Measurements from ENCODE around the gene BRS3. TPM values are rescaled to one million over a fixed set of nuclear protein-coding genes. Genes with fewer than 3 reads are reported as not detected.

BRS3 gene
- polyA plus RNA-seq, 1 donor (not counting 4 experiments of a cell fraction or from before 2014, with no cell fraction given), result not detected

- TF ChIP-seq CTCF (optimal IDR thresholded peaks at IDR 0.05 in 1 of 3, IDR thresholded peaks at IDR 0.05 in 1 of 3, conservative IDR thresholded peaks at IDR 0.05 in 1 of 3; ENCODE audit: extremely low read depth in 1 of 3, insufficient read depth in 2 of 3, low read length in 3 of 3) (no peak), EZH2 (IDR thresholded peaks at IDR 0.05; ENCODE audit: low read length) (no peak)
- Histone ChIP-seq H3K9ac (ENCODE audit: control insufficient read depth, extremely low read depth, insufficient read depth, low read length) (no peak overlapping the region), H3K9me3 (ENCODE audit: control insufficient read depth, low read depth, low read length) (no peaks in the 10 kb centered on the region), H3K27me3 (ENCODE audit: control insufficient read depth, extremely low read depth, insufficient read depth, low read length) (no peaks in the 10 kb centered on the region), H3K4me3 (ENCODE audit: control insufficient read depth in 2 of 3, extremely low read depth in 1 of 3, insufficient read depth in 2 of 3, low read depth in 1 of 3, low read length in 3 of 3) (no peak overlapping the region), H3K27ac (ENCODE audit: control insufficient read depth, insufficient read depth, low read length) (no peak overlapping the region), H3K79me2 (ENCODE audit: control insufficient read depth, insufficient read depth, low read length) (no peaks in the 10 kb centered on the region), H3K4me2 (ENCODE audit: control insufficient read depth, extremely low read depth, insufficient read depth, low read depth, low read length) (no peak overlapping the region), H3K9me1 (ENCODE audit: control insufficient read depth, extremely low read depth, insufficient read depth, low read length) (no peaks in the 10 kb centered on the region), H4K20me1 (ENCODE audit: control insufficient read depth, extremely low read depth, insufficient read depth, low read length) (no peaks in the 10 kb centered on the region), H2AFZ (ENCODE audit: control insufficient read depth, low read length) (no peak overlapping the region), H3K36me3 (ENCODE audit: control insufficient read depth in 2 of 2, extremely low read depth in 1 of 2, insufficient read depth in 2 of 2, low read length in 2 of 2) (no peaks in the 10 kb centered on the region), H3K4me1 (ENCODE audit: control insufficient read depth, extremely low read depth, insufficient read depth, low read length) (no peaks in the 10 kb centered on the region)
- FAIRE-seq (no peak), DNase-seq (ENCODE audit: low read depth, low spot score) (no peak)
- dilution Hi-C loops (cut with MboI; ENCODE audit: extremely low pct_ligation_motif_present, low sequenced_read_pairs), result no loop called here
These were observed 30.3 kb upstream of the BRS3 start for GRCh38 chrX:136457303-136457917.

- dilution Hi-C loops (cut with MboI; ENCODE audit: extremely low pct_ligation_motif_present, low sequenced_read_pairs), result no loop called here
- TF ChIP-seq EZH2 (IDR thresholded peaks at IDR 0.05; ENCODE audit: low read length) (no peak), CTCF (optimal IDR thresholded peaks at IDR 0.05 in 1 of 3, IDR thresholded peaks at IDR 0.05 in 1 of 3, conservative IDR thresholded peaks at IDR 0.05 in 1 of 3; ENCODE audit: extremely low read depth in 1 of 3, insufficient read depth in 2 of 3, low read length in 3 of 3) (no peak)
- no peaks in the 10 kb centered on the region for H3K4me1 ChIP-seq (ENCODE audit: control insufficient read depth, extremely low read depth, insufficient read depth, low read length)
- H3K9me1 ChIP-seq (ENCODE audit: control insufficient read depth, extremely low read depth, insufficient read depth, low read length), result no peaks in the 10 kb centered on the region
- no peak overlapping the region for H2AFZ ChIP-seq (ENCODE audit: control insufficient read depth, low read length)
- H3K9me3 ChIP-seq (ENCODE audit: control insufficient read depth, low read depth, low read length), result no peaks in the 10 kb centered on the region
- no peaks in the 10 kb centered on the region for H3K79me2 ChIP-seq (ENCODE audit: control insufficient read depth, insufficient read depth, low read length)
- H3K27me3 ChIP-seq (ENCODE audit: control insufficient read depth, extremely low read depth, insufficient read depth, low read length), result no peaks in the 10 kb centered on the region
- FAIRE-seq (no peak), DNase-seq (ENCODE audit: low read depth, low spot score) (no peak)
- no peaks in the 10 kb centered on the region for H4K20me1 ChIP-seq (ENCODE audit: control insufficient read depth, extremely low read depth, insufficient read depth, low read length)
- no peak overlapping the region for H3K4me2 ChIP-seq (ENCODE audit: control insufficient read depth, extremely low read depth, insufficient read depth, low read depth, low read length)
- no peak overlapping the region for H3K4me3 ChIP-seq (ENCODE audit: control insufficient read depth in 2 of 3, extremely low read depth in 1 of 3, insufficient read depth in 2 of 3, low read depth in 1 of 3, low read length in 3 of 3)
- no peak overlapping the region for H3K9ac ChIP-seq (ENCODE audit: control insufficient read depth, extremely low read depth, insufficient read depth, low read length)
- no peaks in the 10 kb centered on the region for H3K36me3 ChIP-seq (ENCODE audit: control insufficient read depth in 2 of 2, extremely low read depth in 1 of 2, insufficient read depth in 2 of 2, low read length in 2 of 2)
- H3K27ac ChIP-seq (ENCODE audit: control insufficient read depth, insufficient read depth, low read length), result no peak overlapping the region
These were observed 23.2 kb upstream of the BRS3 start for GRCh38 chrX:136464589-136464988.
